ENCODE measurements around the gene SCYL3. TPM values are rescaled to one million over a fixed set of nuclear protein-coding genes. Genes with fewer than 3 reads are reported as not detected.

The SCYL3 gene
- total and polyA plus RNA-seq, 2 experiments from 2014 or later: 2.2 to 6.8 TPM

DNA sequence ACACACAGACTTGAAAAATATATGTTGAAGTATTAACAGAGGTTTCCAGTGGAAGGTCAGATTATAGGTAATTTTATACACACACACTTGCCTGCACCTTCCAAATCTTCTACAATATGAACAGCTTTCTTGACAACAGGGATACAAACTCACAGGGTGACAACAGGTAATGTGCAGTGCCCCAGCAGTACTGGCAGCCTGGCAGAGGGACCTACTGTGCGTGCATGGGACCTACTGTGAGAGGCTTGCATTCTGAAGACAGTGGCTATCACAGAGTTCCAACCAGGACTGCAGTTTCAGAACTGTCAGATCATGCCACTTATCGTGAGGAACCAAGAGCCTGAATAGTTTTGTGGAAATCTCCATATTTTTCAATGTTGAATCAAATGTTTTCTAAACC, 3.8 kb downstream of the SCYL3 start:
- no peaks in the 10 kb centered on the region for H3K27me3 ChIP-seq (ENCODE audit: insufficient read depth)
- no peak for ATAC-seq
- no peaks in the 10 kb centered on the region for H3K9me2 ChIP-seq (ENCODE audit: insufficient read depth)
- 0 out of 2 replicates have a peak, but pooled peaks cover 3% of the 10 kb centered on the region for H4K20me1 ChIP-seq (replicated peaks; ENCODE audit: insufficient read depth)
- peaks cover 18% of the 10 kb centered on the region for H3K4me1 ChIP-seq (ENCODE audit: insufficient read depth)
- Mint-ChIP-seq H3K36me3 (ENCODE audit: low read depth) (peaks cover 10% of the 10 kb centered on the region), H3K27me3 (ENCODE audit: insufficient read depth, low read depth, poor library complexity) (peaks cover 5% of the 10 kb centered on the region), H3K4me3 (no peak overlapping the region), H3K9me3 (no peaks in the 10 kb centered on the region), H3K4me1 (peaks cover 28% of the 10 kb centered on the region), H3K27ac (no peak overlapping the region)
- no peak overlapping the region for H3K4me3 ChIP-seq
- H3K36me3 ChIP-seq (ENCODE audit: insufficient read depth): no peaks in the 10 kb centered on the region
- no peak overlapping the region for H3K4me2 ChIP-seq
- H3F3A ChIP-seq (replicated peaks; ENCODE audit: low read depth): no peaks in the 10 kb centered on the region
- peaks cover 38% of the 10 kb centered on the region for H3K79me2 ChIP-seq (replicated peaks; ENCODE audit: insufficient read depth)
- H3K27ac ChIP-seq (ENCODE audit: low read depth): no peak overlapping the region
- H2AFZ ChIP-seq: no peak overlapping the region
- no peak for TF ChIP-seq ZNF114 (CRISPR knock-in tag; IDR thresholded peaks at IDR 0.05)
- TF ChIP-seq, protein P1, sequence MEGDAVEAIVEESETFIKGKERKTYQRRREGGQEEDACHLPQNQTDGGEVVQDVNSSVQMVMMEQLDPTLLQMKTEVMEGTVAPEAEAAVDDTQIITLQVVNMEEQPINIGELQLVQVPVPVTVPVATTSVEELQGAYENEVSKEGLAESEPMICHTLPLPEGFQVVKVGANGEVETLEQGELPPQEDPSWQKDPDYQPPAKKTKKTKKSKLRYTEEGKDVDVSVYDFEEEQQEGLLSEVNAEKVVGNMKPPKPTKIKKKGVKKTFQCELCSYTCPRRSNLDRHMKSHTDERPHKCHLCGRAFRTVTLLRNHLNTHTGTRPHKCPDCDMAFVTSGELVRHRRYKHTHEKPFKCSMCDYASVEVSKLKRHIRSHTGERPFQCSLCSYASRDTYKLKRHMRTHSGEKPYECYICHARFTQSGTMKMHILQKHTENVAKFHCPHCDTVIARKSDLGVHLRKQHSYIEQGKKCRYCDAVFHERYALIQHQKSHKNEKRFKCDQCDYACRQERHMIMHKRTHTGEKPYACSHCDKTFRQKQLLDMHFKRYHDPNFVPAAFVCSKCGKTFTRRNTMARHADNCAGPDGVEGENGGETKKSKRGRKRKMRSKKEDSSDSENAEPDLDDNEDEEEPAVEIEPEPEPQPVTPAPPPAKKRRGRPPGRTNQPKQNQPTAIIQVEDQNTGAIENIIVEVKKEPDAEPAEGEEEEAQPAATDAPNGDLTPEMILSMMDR (conservative IDR thresholded peaks at IDR 0.05; ENCODE audit: low read depth in 2 of 2): no peak
- no peak for TF ChIP-seq ZNF331 (CRISPR knock-in tag; IDR thresholded peaks at IDR 0.05; ENCODE audit: low read depth)
- TF ChIP-seq, protein P2, sequence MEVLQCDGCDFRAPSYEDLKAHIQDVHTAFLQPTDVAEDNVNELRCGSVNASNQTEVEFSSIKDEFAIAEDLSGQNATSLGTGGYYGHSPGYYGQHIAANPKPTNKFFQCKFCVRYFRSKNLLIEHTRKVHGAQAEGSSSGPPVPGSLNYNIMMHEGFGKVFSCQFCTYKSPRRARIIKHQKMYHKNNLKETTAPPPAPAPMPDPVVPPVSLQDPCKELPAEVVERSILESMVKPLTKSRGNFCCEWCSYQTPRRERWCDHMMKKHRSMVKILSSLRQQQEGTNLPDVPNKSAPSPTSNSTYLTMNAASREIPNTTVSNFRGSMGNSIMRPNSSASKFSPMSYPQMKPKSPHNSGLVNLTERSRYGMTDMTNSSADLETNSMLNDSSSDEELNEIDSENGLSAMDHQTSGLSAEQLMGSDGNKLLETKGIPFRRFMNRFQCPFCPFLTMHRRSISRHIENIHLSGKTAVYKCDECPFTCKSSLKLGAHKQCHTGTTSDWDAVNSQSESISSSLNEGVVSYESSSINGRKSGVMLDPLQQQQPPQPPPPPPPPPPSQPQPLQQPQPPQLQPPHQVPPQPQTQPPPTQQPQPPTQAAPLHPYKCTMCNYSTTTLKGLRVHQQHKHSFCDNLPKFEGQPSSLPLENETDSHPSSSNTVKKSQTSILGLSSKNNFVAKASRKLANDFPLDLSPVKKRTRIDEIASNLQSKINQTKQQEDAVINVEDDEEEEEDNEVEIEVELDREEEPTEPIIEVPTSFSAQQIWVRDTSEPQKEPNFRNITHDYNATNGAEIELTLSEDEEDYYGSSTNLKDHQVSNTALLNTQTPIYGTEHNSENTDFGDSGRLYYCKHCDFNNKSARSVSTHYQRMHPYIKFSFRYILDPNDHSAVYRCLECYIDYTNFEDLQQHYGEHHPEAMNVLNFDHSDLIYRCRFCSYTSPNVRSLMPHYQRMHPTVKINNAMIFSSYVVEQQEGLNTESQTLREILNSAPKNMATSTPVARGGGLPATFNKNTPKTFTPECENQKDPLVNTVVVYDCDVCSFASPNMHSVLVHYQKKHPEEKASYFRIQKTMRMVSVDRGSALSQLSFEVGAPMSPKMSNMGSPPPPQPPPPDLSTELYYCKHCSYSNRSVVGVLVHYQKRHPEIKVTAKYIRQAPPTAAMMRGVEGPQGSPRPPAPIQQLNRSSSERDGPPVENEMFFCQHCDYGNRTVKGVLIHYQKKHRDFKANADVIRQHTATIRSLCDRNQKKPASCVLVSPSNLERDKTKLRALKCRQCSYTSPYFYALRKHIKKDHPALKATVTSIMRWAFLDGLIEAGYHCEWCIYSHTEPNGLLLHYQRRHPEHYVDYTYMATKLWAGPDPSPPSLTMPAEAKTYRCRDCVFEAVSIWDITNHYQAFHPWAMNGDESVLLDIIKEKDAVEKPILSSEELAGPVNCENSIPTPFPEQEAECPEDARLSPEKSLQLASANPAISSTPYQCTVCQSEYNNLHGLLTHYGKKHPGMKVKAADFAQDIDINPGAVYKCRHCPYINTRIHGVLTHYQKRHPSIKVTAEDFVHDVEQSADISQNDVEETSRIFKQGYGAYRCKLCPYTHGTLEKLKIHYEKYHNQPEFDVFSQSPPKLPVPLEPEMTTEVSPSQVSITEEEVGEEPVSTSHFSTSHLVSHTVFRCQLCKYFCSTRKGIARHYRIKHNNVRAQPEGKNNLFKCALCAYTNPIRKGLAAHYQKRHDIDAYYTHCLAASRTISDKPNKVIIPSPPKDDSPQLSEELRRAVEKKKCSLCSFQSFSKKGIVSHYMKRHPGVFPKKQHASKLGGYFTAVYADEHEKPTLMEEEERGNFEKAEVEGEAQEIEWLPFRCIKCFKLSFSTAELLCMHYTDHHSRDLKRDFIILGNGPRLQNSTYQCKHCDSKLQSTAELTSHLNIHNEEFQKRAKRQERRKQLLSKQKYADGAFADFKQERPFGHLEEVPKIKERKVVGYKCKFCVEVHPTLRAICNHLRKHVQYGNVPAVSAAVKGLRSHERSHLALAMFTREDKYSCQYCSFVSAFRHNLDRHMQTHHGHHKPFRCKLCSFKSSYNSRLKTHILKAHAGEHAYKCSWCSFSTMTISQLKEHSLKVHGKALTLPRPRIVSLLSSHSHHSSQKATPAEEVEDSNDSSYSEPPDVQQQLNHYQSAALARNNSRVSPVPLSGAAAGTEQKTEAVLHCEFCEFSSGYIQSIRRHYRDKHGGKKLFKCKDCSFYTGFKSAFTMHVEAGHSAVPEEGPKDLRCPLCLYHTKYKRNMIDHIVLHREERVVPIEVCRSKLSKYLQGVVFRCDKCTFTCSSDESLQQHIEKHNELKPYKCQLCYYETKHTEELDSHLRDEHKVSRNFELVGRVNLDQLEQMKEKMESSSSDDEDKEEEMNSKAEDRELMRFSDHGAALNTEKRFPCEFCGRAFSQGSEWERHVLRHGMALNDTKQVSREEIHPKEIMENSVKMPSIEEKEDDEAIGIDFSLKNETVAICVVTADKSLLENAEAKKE (CRISPR knock-in tag; IDR thresholded peaks at IDR 0.05): no peak
- TF ChIP-seq, protein P3, sequence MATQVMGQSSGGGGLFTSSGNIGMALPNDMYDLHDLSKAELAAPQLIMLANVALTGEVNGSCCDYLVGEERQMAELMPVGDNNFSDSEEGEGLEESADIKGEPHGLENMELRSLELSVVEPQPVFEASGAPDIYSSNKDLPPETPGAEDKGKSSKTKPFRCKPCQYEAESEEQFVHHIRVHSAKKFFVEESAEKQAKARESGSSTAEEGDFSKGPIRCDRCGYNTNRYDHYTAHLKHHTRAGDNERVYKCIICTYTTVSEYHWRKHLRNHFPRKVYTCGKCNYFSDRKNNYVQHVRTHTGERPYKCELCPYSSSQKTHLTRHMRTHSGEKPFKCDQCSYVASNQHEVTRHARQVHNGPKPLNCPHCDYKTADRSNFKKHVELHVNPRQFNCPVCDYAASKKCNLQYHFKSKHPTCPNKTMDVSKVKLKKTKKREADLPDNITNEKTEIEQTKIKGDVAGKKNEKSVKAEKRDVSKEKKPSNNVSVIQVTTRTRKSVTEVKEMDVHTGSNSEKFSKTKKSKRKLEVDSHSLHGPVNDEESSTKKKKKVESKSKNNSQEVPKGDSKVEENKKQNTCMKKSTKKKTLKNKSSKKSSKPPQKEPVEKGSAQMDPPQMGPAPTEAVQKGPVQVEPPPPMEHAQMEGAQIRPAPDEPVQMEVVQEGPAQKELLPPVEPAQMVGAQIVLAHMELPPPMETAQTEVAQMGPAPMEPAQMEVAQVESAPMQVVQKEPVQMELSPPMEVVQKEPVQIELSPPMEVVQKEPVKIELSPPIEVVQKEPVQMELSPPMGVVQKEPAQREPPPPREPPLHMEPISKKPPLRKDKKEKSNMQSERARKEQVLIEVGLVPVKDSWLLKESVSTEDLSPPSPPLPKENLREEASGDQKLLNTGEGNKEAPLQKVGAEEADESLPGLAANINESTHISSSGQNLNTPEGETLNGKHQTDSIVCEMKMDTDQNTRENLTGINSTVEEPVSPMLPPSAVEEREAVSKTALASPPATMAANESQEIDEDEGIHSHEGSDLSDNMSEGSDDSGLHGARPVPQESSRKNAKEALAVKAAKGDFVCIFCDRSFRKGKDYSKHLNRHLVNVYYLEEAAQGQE (IDR thresholded peaks at IDR 0.05; ENCODE audit: unreplicated experiment): no peak
- no peak for DNase-seq (ENCODE audit: low spot score)
